GM12872 (cell line): Measurements from ENCODE around the gene LDLRAD4.

Experiments used
- CTCF ChIP-seq: IDR thresholded peaks from 3 replicates; pipeline ENCODE4 v1.5.1; 2011; ENCODE audit warnings: low read depth, mild to moderate bottlenecking, low read length, moderate library complexity; ENCODE audit not compliant: insufficient read depth

LDLRAD4 gene

GRCh38 chr18:13231151-13231550 is 12.6 kb downstream of the LDLRAD4 start:
- no peak for TF ChIP-seq CTCF

- no peak for TF ChIP-seq CTCF
These were observed 13.7 kb downstream of the LDLRAD4 start for GRCh38 chr18:13232086-13232917.

GRCh38 chr18:13232971-13233786 is 14.6 kb downstream of the LDLRAD4 start:
- TF ChIP-seq CTCF: no peak

- TF ChIP-seq CTCF: no peak
These were observed 15.5 kb downstream of the LDLRAD4 start for GRCh38 chr18:13233787-13234783.

- TF ChIP-seq CTCF: no peak
These were observed 16.9 kb downstream of the LDLRAD4 start for GRCh38 chr18:13235421-13235831.

- no peak for TF ChIP-seq CTCF
These were observed 17.4 kb downstream of the LDLRAD4 start for GRCh38 chr18:13235981-13236380.

- TF ChIP-seq CTCF: no peak
These were observed 17.9 kb downstream of the LDLRAD4 start for GRCh38 chr18:13236411-13236810.
